Activated naive CD4-positive, alpha-beta T cell treated with anti-CD3 and anti-CD28 coated beads, Interleukin-2, amount 50 U/mL, for 24 hours (primary cell): ENCODE measurements around the gene MAN2C1.
"Not testable (repeated sequence)": the region's sequence is repeated elsewhere in the genome, so short reads cannot be mapped to it uniquely, and the experiment has no call there.

Experiments used
- H3K27ac Mint-ChIP-seq: one replicate; pipeline ENCODE4 v1.8.0; 2021; ENCODE audit warnings: mild to moderate bottlenecking, mixed read lengths
- H3K27me3 Mint-ChIP-seq: one replicate; pipeline ENCODE4 v1.8.0; 2021; ENCODE audit warnings: mixed read lengths
- H3K36me3 Mint-ChIP-seq: one replicate; pipeline ENCODE4 v1.8.0; 2021; ENCODE audit warnings: mixed read lengths
- H3K4me1 Mint-ChIP-seq: one replicate; pipeline ENCODE4 v1.8.0; 2021; ENCODE audit warnings: mixed read lengths
- H3K4me3 Mint-ChIP-seq: one replicate; pipeline ENCODE4 v1.8.0; 2021; ENCODE audit warnings: mild to moderate bottlenecking, mixed read lengths
- H3K9me3 Mint-ChIP-seq: one replicate; pipeline ENCODE4 v1.8.0; 2021; ENCODE audit warnings: mixed read lengths

The MAN2C1 gene

DNA sequence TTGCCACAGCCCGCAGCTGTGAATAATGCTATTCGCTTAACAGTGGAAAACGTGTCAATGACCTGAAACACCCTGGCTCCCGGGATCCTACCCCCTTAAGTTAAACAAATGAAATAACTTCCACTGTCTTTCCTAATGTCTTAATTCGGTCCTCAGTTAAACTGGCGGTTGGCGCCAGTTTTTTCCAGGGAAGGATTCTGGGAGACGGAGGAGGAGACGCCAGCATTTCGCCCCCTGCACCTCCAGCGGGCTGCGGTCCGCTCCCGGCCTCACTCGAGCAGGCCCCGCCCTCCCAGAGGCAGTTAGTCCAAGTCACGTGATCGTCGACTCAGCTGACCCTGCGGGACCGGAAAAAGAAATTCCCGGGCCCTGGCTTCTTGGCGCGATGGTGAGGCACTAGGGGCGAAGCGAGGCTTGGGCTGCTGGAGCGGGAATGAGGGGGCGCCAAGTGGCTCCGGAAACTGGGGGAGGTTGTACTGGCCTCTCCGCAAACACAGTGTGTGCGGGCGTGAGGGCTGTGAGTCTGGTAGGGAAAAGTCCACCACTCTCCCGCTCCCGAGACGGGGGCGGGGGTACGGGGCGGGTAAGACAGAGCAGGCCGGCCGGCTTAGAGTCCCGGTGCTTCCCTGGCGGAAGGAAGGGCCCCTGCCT lies 32.6 kb downstream of the MAN2C1 start, which contains the start of gene COMMD4:
Gene COMMD4 (plus strand): TSS at position 359 of the 651 bp plus-strand sequence. CDS start 27 bp downstream, at position 386.
- no peaks in the 10 kb centered on the region for H3K27me3 Mint-ChIP-seq
- peak within 1 kb of the TSS; percentile 96 for H3K4me3 Mint-ChIP-seq
- H3K9me3 Mint-ChIP-seq = no peaks in the 10 kb centered on the region
- peaks cover 3% of the 10 kb centered on the region for H3K36me3 Mint-ChIP-seq
- H3K4me1 Mint-ChIP-seq = peaks cover 20% of the 10 kb centered on the region
- H3K27ac Mint-ChIP-seq = peak within 1 kb of the TSS; percentile 94

DNA sequence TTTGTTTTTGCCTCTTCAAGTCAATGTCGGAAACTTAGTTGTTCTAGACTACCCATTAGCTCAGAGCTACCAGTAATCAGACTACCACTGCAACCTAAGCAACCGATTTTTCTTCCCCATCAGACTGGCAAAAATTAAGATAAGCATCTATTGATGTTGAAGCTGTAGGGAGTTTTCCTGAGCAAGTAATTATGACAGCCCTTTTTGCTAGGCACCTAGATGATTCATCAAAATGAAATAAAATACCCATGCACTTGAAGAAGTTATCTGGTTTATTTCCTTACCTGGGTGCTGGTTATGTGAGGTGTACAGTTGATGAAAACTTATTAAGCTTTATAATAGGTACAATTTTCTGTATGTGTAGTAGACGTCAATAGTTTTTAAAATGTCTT lies 33.1 kb downstream of the MAN2C1 start:
- Mint-ChIP-seq H3K27ac (peak overlapping the region; percentile 94), H3K36me3 (peaks cover 3% of the 10 kb centered on the region), H3K4me3 (peak overlapping the region; percentile 96), H3K27me3 (no peaks in the 10 kb centered on the region), H3K4me1 (peaks cover 20% of the 10 kb centered on the region), H3K9me3 (no peaks in the 10 kb centered on the region)

DNA sequence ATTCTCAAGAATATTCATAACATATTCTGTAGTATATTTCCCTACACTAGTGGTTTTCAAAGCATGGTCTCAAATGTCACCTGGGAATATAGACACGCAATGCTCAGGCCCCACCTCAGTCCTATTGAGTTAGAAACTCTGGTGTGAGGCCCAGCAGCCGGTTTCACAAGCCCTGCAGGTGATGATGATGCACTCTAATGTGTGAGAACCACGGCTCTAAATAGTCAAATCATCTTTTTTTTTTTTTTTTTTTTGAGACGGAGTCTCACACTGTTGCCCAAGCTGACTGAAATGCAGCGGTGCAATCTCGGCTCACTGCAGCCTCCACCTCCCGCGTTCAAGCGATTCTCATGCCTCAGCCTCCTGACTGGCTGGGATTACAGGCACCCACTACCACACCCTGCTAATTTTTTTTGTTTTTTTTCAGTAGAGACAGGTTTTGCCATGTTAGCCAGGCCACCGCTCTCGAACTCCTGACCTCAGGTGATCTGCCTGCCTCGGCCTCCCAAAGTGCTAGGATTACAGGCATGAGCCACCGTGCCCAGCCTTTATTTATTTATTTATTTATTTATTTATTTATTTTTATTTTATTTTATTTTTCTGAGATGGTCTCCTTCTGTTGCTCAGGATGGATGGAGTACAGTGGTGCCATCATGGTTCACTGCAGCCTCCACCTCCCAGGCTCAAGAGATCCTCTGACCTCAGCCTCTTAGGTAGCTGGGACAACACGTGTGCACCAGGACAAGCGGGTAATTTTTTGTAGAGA lies 34.6 kb downstream of the MAN2C1 start:
- H3K27ac Mint-ChIP-seq, H3K9me3 Mint-ChIP-seq, H3K36me3 Mint-ChIP-seq, H3K4me3 Mint-ChIP-seq, H3K27me3 Mint-ChIP-seq: not testable (repeated sequence)
- H3K4me1 Mint-ChIP-seq = peaks cover 20% of the 10 kb centered on the region

DNA sequence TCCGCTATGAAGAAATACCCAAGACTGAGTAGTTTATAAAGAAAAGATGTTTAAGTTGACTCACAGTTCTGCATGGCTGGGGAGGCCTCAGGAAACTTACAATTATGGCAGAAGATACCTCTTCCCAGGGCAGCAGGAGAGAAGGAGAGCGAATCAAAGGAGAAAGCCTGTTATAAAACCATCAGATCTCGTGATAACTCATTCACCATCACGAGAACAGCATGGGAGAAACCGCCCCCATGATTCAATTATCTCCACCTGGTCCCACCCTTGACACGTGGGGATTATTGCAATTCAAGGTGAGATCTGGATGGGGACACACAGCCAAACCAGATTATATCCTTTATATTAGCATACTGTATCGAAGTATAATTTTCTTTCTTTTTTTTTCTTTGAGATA lies 36.3 kb downstream of the MAN2C1 start:
- not testable (repeated sequence) for H3K9me3 Mint-ChIP-seq, H3K4me3 Mint-ChIP-seq, H3K27me3 Mint-ChIP-seq, H3K36me3 Mint-ChIP-seq
- peaks cover 20% of the 10 kb centered on the region for H3K4me1 Mint-ChIP-seq
- H3K27ac Mint-ChIP-seq = peak overlapping the region; percentile 14

DNA sequence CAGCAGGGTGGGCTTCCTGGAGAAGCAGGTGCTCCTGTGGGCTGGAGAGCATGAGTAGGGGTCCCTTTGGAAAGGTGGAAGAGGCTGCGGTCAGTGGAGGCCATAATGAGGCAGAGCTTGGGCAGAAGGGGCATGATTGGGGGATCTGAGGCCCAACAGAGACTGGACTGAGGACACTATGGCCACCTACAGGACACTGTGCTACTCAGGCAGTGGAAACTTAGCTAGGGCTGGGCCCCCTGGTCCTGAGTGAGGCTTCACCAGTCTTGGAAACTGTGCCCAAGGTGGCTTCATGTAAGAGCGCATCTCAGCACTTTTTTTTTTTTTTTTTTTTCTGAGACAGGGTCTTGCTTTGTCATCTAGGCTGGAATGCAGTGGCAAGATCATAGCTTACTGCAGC lies 38.8 kb downstream of the MAN2C1 start:
- Mint-ChIP-seq H3K27me3 (no peaks in the 10 kb centered on the region), H3K4me1 (no peaks in the 10 kb centered on the region), H3K9me3 (no peaks in the 10 kb centered on the region), H3K27ac (no peak overlapping the region), H3K36me3 (no peaks in the 10 kb centered on the region), H3K4me3 (no peak overlapping the region)

DNA sequence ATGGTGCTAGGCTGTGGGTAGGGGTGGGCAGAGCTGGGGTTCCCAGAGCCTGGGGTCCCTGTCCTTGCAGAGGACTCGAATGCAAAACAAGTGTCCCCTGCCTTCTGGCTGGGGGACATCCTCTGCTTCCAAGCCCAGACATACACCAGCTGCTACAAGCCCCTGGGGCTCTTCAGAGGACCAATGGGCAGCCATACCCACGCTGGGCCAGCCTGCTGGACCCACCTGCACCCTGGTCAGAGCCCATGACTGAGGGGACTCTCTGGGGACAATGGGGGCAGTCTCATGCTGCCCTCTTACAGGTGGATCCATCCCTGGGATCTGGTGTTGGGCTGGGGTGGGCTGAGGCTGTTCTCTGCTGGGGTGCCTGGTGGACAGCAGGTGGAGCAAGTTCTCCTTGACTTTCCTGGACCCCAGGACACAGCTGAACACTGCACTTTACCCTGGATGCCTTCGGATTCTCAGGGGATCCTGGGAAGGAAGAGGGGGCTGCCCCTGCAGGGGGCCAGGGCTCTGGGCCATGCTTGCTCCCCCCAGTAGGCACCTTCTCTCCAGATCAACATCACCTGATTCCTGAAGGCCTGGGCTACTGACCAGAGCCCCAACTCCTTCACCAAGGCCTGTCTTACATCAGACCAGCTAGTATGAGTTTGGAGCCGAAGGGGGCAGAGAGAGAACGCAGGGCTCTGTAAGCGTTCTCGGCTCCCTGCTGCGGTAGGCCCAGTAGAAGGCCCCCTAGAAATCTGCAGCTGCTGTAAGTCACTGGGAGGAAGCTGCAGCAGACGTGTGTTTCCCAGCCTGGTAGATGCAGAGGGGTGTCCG lies 39.7 kb downstream of the MAN2C1 start:
- Mint-ChIP-seq H3K4me1 (no peaks in the 10 kb centered on the region), H3K27ac (no peak overlapping the region), H3K4me3 (no peak overlapping the region), H3K9me3 (no peaks in the 10 kb centered on the region), H3K36me3 (no peaks in the 10 kb centered on the region), H3K27me3 (no peaks in the 10 kb centered on the region)

DNA sequence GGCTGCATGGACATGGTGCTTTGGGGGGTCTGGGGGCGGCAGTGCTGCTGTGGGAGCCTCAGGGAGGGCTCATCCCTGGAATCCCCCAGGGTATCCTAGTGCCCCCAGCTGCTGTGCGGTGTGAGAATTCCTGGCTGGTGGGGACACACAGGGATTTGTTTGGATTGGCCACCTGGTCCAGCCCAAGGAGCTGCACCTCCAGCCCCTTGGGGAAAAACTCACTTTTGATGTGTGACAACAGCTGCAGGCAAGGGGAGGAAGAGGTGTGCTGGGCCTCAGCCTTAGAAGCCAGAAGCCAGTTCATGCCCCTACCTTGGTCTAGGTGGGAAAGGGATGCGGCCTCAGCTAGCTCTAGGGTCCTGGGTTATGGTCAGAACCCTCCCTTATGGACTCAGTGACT lies 40.9 kb downstream of the MAN2C1 start:
- Mint-ChIP-seq H3K36me3 (no peaks in the 10 kb centered on the region), H3K4me3 (no peak overlapping the region), H3K9me3 (no peaks in the 10 kb centered on the region), H3K27me3 (no peaks in the 10 kb centered on the region), H3K4me1 (no peaks in the 10 kb centered on the region), H3K27ac (no peak overlapping the region)

DNA sequence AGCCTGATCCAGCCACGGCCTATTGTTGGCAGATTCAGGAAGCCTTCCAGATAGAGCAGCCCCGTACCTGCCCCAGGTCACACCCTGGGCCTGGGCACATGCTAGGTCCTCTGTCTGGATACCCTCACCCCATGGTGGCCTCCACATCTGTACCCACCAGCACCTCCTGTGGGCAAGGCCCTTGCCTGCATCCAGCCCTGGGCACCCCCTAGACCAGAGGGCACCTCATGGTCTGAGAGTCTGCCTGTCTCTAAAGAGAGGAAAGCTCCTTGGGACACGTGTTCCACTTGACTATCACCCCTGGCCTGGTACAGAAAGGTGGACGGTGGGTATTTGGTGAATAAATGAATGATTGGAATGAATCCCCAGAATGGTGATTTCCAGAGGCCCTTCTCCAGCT lies 41.4 kb downstream of the MAN2C1 start:
- no peaks in the 10 kb centered on the region for H3K4me1 Mint-ChIP-seq
- H3K9me3 Mint-ChIP-seq = no peaks in the 10 kb centered on the region
- no peak overlapping the region for H3K4me3 Mint-ChIP-seq
- H3K36me3 Mint-ChIP-seq = no peaks in the 10 kb centered on the region
- no peak overlapping the region for H3K27ac Mint-ChIP-seq
- H3K27me3 Mint-ChIP-seq = no peaks in the 10 kb centered on the region

DNA sequence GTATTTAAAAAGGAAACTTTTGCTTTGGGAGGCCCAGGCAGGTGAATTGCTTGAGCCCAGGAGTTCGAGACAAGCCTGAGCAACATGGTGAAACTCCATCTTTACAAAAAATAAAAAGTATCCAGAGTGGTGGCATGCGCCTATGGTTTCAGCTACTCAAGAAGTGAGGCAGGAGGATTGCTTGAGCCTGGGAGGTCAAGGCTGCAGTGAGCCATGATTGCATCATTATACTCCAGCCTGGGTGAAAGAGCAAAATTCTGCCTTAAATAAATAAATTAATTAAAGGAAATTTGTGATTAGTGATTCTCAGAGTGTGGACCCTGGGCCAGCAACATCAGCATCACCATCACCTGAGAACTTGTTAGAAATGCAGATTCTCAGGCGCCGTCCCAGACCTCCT lies 42.5 kb downstream of the MAN2C1 start:
- H3K27me3 Mint-ChIP-seq = no peaks in the 10 kb centered on the region
- no peaks in the 10 kb centered on the region for H3K4me1 Mint-ChIP-seq
- H3K27ac Mint-ChIP-seq = no peak overlapping the region
- no peaks in the 10 kb centered on the region for H3K9me3 Mint-ChIP-seq
- H3K36me3 Mint-ChIP-seq = no peaks in the 10 kb centered on the region
- H3K4me3 Mint-ChIP-seq = no peak overlapping the region

DNA sequence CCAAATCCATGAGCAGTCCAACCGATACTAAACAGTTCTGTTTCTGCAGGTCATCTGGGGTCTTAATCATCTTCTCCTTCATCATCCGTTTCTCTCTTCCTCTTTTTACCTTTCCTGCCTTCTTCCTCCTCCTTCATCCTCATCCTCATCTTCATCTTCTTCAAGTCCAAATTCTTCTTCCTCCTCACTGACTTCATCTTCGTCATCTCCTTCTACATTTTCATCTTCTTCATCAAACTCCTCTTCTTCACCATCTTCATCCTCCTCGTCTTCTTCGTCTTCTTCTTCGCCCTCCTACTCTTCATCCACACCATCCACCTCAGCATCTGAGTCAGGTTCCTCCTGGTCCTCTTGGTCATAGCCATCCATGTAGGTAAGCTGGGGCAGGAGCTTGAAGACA lies 46.7 kb downstream of the MAN2C1 start:
- Mint-ChIP-seq H3K4me3 (no peak overlapping the region), H3K9me3 (no peaks in the 10 kb centered on the region), H3K27me3 (no peaks in the 10 kb centered on the region), H3K36me3 (no peaks in the 10 kb centered on the region), H3K27ac (no peak overlapping the region), H3K4me1 (no peaks in the 10 kb centered on the region)

DNA sequence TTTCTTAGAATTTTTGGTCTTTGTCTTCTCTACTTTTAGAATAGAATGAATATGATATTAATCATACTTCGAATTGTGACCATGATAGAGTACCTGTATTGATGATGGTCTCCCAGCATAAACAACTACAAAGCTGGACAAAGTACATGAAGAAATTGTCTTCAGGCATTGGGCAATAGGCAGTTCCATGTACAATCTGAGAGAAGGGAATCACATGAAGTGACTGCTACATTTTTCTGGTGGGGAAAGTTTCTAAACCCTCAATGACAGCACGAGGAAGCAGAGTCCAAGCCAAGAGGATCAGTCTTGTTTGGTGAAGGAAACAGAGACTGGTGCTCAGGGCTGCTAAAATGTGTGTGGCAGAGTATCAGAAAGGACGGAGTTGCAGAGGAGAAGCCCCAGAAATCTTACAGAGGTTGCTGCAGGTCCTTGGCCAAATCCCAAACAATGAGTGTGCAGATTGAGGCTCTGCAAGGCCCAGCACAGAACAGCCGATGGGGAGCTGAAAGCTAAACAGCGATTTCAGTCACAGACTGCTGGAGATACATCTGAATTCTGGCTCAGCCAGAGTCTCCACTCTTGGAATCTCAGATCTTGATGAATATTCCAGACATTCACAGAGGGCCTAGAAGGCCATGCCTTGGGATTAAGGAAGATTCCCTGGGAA lies 49.0 kb downstream of the MAN2C1 start:
- not testable (repeated sequence) for H3K4me3 Mint-ChIP-seq, H3K4me1 Mint-ChIP-seq, H3K27ac Mint-ChIP-seq, H3K27me3 Mint-ChIP-seq, H3K36me3 Mint-ChIP-seq, H3K9me3 Mint-ChIP-seq

DNA sequence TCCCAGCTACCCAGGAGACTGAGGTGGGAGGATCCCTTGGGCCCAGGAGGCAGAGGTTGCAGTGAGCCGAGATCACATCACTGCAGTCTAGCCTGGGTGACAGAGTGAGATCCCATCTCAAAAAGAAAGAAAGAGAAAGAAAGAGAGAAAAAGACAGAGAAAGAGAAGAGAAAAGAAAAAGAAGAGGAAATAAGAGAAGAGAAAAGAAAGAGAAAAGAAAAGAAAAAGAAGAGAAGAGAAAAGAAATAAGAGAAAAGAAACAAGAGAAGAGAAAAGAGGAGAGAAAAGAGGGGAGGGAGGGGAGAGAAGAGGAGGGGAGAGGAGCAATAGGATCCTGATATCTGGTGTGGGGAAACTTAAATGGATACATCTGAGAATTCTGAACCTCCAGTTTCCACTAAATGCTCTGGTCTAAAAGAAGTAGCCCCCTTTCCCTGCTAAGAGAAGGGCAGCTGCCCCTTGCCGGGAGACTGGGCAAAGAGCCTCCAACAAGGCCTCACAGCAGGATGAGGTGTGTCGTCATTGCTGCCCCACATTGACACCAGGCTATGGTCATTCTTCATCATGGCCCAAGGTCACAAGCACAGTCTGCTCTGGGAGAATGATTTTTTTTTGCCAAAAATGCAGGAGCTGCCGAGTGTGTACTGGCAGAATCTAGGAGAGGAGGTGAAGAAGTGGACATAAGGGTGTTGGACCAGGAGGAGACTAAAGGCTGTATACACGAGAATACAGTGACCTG lies 53.7 kb downstream of the MAN2C1 start:
- no peaks in the 10 kb centered on the region for H3K9me3 Mint-ChIP-seq

DNA sequence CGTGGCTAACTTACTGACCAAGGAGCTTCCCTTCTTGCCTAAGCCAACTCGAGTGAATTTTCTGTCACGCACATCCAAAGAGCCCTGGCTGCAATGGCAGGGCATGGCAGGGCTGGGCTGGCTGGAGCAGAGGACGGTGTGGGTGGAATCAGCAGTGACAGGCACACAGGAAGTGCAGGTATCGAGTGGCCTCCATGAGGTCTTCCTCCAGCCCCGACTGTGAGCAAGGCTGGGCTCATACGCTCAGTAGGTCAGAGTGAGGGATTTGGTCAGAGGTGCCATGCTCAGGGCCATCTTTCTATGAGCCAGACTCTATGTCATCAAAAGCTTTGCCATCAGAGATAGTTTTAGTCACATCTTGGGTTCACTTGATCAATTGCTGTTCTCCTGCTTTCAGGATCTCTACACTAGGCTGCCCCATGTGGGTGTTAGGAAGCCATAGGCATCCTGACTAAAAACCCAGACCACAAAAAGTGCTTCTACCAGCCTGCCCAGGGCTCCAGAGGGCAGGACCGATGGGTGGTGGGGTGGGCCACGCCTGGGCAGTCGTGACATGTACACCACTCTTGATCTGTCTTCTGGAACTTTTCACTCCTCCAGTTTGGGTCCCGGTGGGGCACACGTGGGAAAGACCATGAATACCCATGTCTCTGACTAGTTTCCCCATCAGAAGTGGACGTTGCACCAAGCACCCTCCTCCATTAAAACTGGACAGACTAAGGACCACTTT lies 55.1 kb downstream of the MAN2C1 start:
- no peaks in the 10 kb centered on the region for H3K9me3 Mint-ChIP-seq
- no peaks in the 10 kb centered on the region for H3K4me1 Mint-ChIP-seq
- H3K4me3 Mint-ChIP-seq = no peak overlapping the region
- no peak overlapping the region for H3K27ac Mint-ChIP-seq
- peaks cover 4% of the 10 kb centered on the region for H3K27me3 Mint-ChIP-seq
- no peaks in the 10 kb centered on the region for H3K36me3 Mint-ChIP-seq

More for the DNA sequence above, 53.7 kb downstream of the MAN2C1 start:
- Mint-ChIP-seq H3K4me1 (no peaks in the 10 kb centered on the region), H3K4me3 (no peak overlapping the region), H3K27me3 (peaks cover 2% of the 10 kb centered on the region), H3K27ac (no peak overlapping the region), H3K36me3 (no peaks in the 10 kb centered on the region)

DNA sequence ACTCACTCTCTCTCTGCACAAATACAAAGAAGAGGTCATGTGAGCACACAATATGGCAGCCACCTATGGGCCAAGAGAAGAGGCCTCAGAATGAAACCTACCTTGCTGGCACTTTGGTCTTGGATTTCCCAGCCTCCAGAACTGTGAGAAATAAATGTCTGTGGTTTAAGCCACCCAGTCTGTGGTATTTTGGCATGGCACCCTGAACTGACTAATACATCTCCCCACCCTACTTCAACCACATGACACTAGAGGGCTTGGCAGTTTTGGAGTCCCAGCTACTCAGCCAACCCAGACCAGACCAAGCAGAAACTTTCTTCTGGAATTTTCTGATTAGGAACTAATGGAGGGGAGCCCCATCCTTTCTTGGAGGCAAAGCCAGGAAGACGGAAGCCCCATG lies 55.9 kb downstream of the MAN2C1 start:
- H3K9me3 Mint-ChIP-seq, H3K27ac Mint-ChIP-seq, H3K27me3 Mint-ChIP-seq, H3K4me1 Mint-ChIP-seq, H3K4me3 Mint-ChIP-seq, H3K36me3 Mint-ChIP-seq: not testable (repeated sequence)
